H9 (cell line): Measurements from ENCODE around the gene NEDD4L. TPM values are rescaled to one million over a fixed set of nuclear protein-coding genes. Genes with fewer than 3 reads are reported as not detected.

ENCODE experiments used
- DNase-seq: peaks from one replicate; pipeline ENCODE4 v3.0.0-alpha.2; 2017
- H2AFZ ChIP-seq: one replicate; pipeline ENCODE4 v1.6.1; 2013; ENCODE audit warnings: mild to moderate bottlenecking, low read length, control low read depth, moderate library complexity
- H2AK5ac ChIP-seq: 2 replicates; pipeline ENCODE4 v1.6.1; 2013; ENCODE audit warnings: low read length, control low read depth, mixed read lengths; ENCODE audit not compliant: insufficient read length
- H2BK120ac ChIP-seq: one replicate; pipeline ENCODE4 v1.6.1; 2013; ENCODE audit warnings: low read depth, mild to moderate bottlenecking, low read length, control low read depth, inconsistent platforms; ENCODE audit not compliant: poor library complexity, severe bottlenecking
- H2BK12ac ChIP-seq: 2 replicates; pipeline ENCODE4 v1.6.1; 2013; ENCODE audit warnings: low read length, control low read depth, mixed read lengths, low read depth; ENCODE audit not compliant: insufficient read length
- H2BK15ac ChIP-seq: 2 replicates; pipeline ENCODE4 v1.6.1; 2013; ENCODE audit warnings: low read depth, low read length, control low read depth
- H2BK20ac ChIP-seq: one replicate; pipeline ENCODE4 v1.6.1; 2013; ENCODE audit warnings: low read depth, mild to moderate bottlenecking, low read length, control low read depth, inconsistent platforms; ENCODE audit not compliant: poor library complexity, severe bottlenecking
- H2BK5ac ChIP-seq: 2 replicates; pipeline ENCODE4 v1.6.1; 2013; ENCODE audit warnings: low read length, control low read depth, mixed read lengths; ENCODE audit not compliant: insufficient read length
- H3K14ac ChIP-seq: 2 replicates; pipeline ENCODE4 v1.6.1; 2013; ENCODE audit warnings: low read length, control low read depth; ENCODE audit not compliant: insufficient read depth
- H3K18ac ChIP-seq: 2 replicates; pipeline ENCODE4 v1.6.1; 2013; ENCODE audit warnings: low read depth, mild to moderate bottlenecking, mixed read lengths, low read length, control low read depth; ENCODE audit not compliant: insufficient read length
- H3K23ac ChIP-seq: 2 replicates; pipeline ENCODE4 v1.6.1; 2013; ENCODE audit warnings: low read length, control low read depth, mixed read lengths, low read depth; ENCODE audit not compliant: insufficient read length
- H3K23me2 ChIP-seq: 2 replicates; pipeline ENCODE4 v1.6.1; 2013; ENCODE audit warnings: low read depth, mild to moderate bottlenecking, mixed read lengths, low read length, control low read depth; ENCODE audit not compliant: insufficient read length, poor library complexity, severe bottlenecking
- H3K27ac ChIP-seq: 2 replicates; pipeline ENCODE4 v1.5.1; 2013; ENCODE audit warnings: low read length, control low read depth, mixed read lengths, low read depth; ENCODE audit not compliant: insufficient read length
- H3K27me3 ChIP-seq: 2 replicates; pipeline ENCODE4 v1.6.1; 2013; ENCODE audit warnings: low read length, control low read depth, inconsistent platforms; ENCODE audit not compliant: insufficient read depth
- H3K4ac ChIP-seq: 2 replicates; pipeline ENCODE4 v1.6.1; 2013; ENCODE audit warnings: low read depth, mild to moderate bottlenecking, control low read depth, inconsistent platforms, low read length, moderate library complexity
- H3K4me1 ChIP-seq: 2 replicates; pipeline ENCODE4 v1.6.1; 2013; ENCODE audit warnings: low read length, control low read depth, inconsistent platforms; ENCODE audit not compliant: insufficient read depth
- H3K4me2 ChIP-seq: 2 replicates; pipeline ENCODE4 v1.6.1; 2013; ENCODE audit warnings: low read length, control low read depth, mixed read lengths; ENCODE audit not compliant: insufficient read length, insufficient read depth
- H3K56ac ChIP-seq: 2 replicates; pipeline ENCODE4 v1.6.1; 2013; ENCODE audit warnings: low read depth, mild to moderate bottlenecking, mixed read lengths, low read length, control low read depth; ENCODE audit not compliant: insufficient read length
- H3K79me1 ChIP-seq: 2 replicates; pipeline ENCODE4 v1.6.1; 2013; ENCODE audit warnings: low read depth, mild to moderate bottlenecking, moderate library complexity, low read length, control low read depth, inconsistent platforms; ENCODE audit not compliant: insufficient read depth, poor library complexity, severe bottlenecking
- H3K79me2 ChIP-seq: 2 replicates; pipeline ENCODE4 v1.6.1; 2013; ENCODE audit warnings: low read length, control low read depth, inconsistent platforms; ENCODE audit not compliant: insufficient read depth
- H3K9ac ChIP-seq: 2 replicates; pipeline ENCODE4 v1.6.1; 2013; ENCODE audit warnings: low read length, control low read depth, mixed read lengths; ENCODE audit not compliant: insufficient read length; ENCODE audit errors: extremely low read depth
- H3K9me3 ChIP-seq: one replicate; pipeline ENCODE4 v1.6.1; 2013; ENCODE audit warnings: low read depth, low read length, inconsistent platforms; ENCODE audit not compliant: control insufficient read depth
- H3T11ph ChIP-seq: one replicate; pipeline ENCODE4 v1.6.1; 2013; ENCODE audit warnings: mild to moderate bottlenecking, low read length, control low read depth, inconsistent platforms
- H4K20me1 ChIP-seq: one replicate; pipeline ENCODE4 v1.6.1; 2013; ENCODE audit not compliant: control insufficient read depth, insufficient read length, insufficient read depth
- H4K5ac ChIP-seq: 2 replicates; pipeline ENCODE4 v1.6.1; 2013; ENCODE audit warnings: low read depth, mild to moderate bottlenecking, mixed read lengths, low read length, control low read depth; ENCODE audit not compliant: insufficient read length
- H4K8ac ChIP-seq: replicated peaks from 2 replicates; pipeline ENCODE4 v1.6.1; 2013; ENCODE audit warnings: low read length, control low read depth, mixed read lengths, low read depth; ENCODE audit not compliant: insufficient read length
- H4K91ac ChIP-seq: 2 replicates; pipeline ENCODE4 v1.6.1; 2013; ENCODE audit warnings: low read depth, mild to moderate bottlenecking, moderate library complexity, mixed read lengths, low read length, control low read depth; ENCODE audit not compliant: insufficient read length
- H3K27ac Mint-ChIP-seq, 3 experiments: 2 replicates in 2 of 3; 3 replicates in 1 of 3; pipeline ENCODE4 v1.8.0; 2020 to 2021; ENCODE audit warnings: mixed read lengths in 3 of 3, mild to moderate bottlenecking in 1 of 3, moderate library complexity in 1 of 3
- H3K27me3 Mint-ChIP-seq: 2 replicates; pipeline ENCODE4 v1.8.0; 2021; ENCODE audit warnings: low read depth, mild to moderate bottlenecking, moderate library complexity, mixed read lengths
- H3K36me3 Mint-ChIP-seq, 3 experiments: 2 replicates in 2 of 3; 3 replicates in 1 of 3; pipeline ENCODE4 v1.8.0; 2020 to 2021; ENCODE audit warnings: low read depth in 3 of 3, mixed read lengths in 3 of 3; ENCODE audit not compliant: insufficient read depth in 1 of 3
- H3K4me1 Mint-ChIP-seq, 2 experiments: 2 replicates each; pipeline ENCODE4 v1.8.0; 2020; ENCODE audit warnings: mixed read lengths in 2 of 2
- H3K4me3 Mint-ChIP-seq, 2 experiments: 2 replicates in 1 of 2; 3 replicates in 1 of 2; pipeline ENCODE4 v1.8.0; 2020 to 2021; ENCODE audit warnings: mild to moderate bottlenecking in 2 of 2, mixed read lengths in 2 of 2, moderate library complexity in 1 of 2
- H3K9me3 Mint-ChIP-seq, 2 experiments: 2 replicates in 1 of 2; 3 replicates in 1 of 2; pipeline ENCODE4 v1.8.0; 2020; ENCODE audit warnings: mild to moderate bottlenecking in 2 of 2, mixed read lengths in 2 of 2, moderate library complexity in 1 of 2
- CTCF ChIP-seq: fragments of 200-600 bp; sonication (generic); conservative IDR thresholded peaks from 3 replicates; pipeline ENCODE4 v1.8.0; 2021; ENCODE audit warnings: antibody characterized with exemption, mild to moderate bottlenecking
- WGBS: extraction: QIAGEN DNeasy Blood & Tissue Kit; methylation state at CpG from one replicate; pipeline ENCODE4 v1.1.7; 2013; ENCODE audit warnings: missing lambda C conversion rate, low lambda C conversion rate, mixed read lengths; ENCODE audit not compliant: insufficient read length; ENCODE audit errors: extremely low coverage; 5-methylcytosine and 5-hydroxymethylcytosine counted together
- total RNA-seq: library from RNA; stranded (reverse); gene quantifications from 2 replicates; pipeline ENCODE4 v1.2.1, GENCODE V29; 2021

NEDD4L gene
- total RNA-seq, 1 experiment from 2014 or later, result 76.3 TPM

GRCh38 chr18:58057291-58057965, 13.4 kb downstream of the NEDD4L start:
- Mint-ChIP-seq H3K36me3 (peaks cover 2 to 9% (median 9%) of the 10 kb centered on the region in 3 experiments), H3K4me1 (peaks cover 25 to 32% of the 10 kb centered on the region in 2 experiments), H3K27me3 (no peaks in the 10 kb centered on the region), H3K9me3 (no peaks in the 10 kb centered on the region), H3K4me3 (no peak overlapping the region), H3K27ac (peak overlapping the region in 1 of 3 experiments; percentile 51; a peak in 2 of 7 replicates)
- H3K27me3 ChIP-seq, result no peaks in the 10 kb centered on the region
- H3K9ac ChIP-seq, result no peak overlapping the region
- H3K4me2 ChIP-seq, result no peak overlapping the region
- peaks cover 4% of the 10 kb centered on the region; the same call in 1 of the 2 replicates for H3K4me1 ChIP-seq
- H3K79me1 ChIP-seq, result peaks cover 2% of the 10 kb centered on the region
- TF ChIP-seq CTCF, result no peak
- no peak overlapping the region for H3K56ac ChIP-seq
- H3K9me3 ChIP-seq, result no peaks in the 10 kb centered on the region
- no peak overlapping the region for H3T11ph ChIP-seq
- no peak overlapping the region for H2BK12ac ChIP-seq
- no peak overlapping the region for H2BK20ac ChIP-seq
- H4K20me1 ChIP-seq, result no peaks in the 10 kb centered on the region
- no peak overlapping the region for H4K8ac ChIP-seq
- no peak overlapping the region for H3K23ac ChIP-seq
- H2AFZ ChIP-seq, result no peak overlapping the region
- H3K14ac ChIP-seq, result no peak overlapping the region
- no peak for DNase-seq
- H3K4ac ChIP-seq, result no peak overlapping the region
- H3K27ac ChIP-seq, result no peak overlapping the region
- no peak overlapping the region for H3K18ac ChIP-seq
- no peak overlapping the region for H2BK120ac ChIP-seq
- H4K91ac ChIP-seq, result no peak overlapping the region
- H2BK5ac ChIP-seq, result no peak overlapping the region
- no peaks in the 10 kb centered on the region for H3K23me2 ChIP-seq
- H2BK15ac ChIP-seq, result no peak overlapping the region
- no peak overlapping the region for H2AK5ac ChIP-seq
- WGBS, result no CpG with 5 or more reads among the region's 4 CpGs
- H3K79me2 ChIP-seq, result peaks cover 17% of the 10 kb centered on the region; the same call in 1 of the 2 replicates
- H4K5ac ChIP-seq, result no peak overlapping the region
